Activated CD8-positive, alpha-beta T cell treated with anti-CD3 and anti-CD28 coated beads for 36 hours (primary cell): ENCODE data around the gene GMPPB. TPM values are rescaled to one million over a fixed set of nuclear protein-coding genes. Genes with fewer than 3 reads are reported as not detected.

ENCODE experiments used
- ATAC-seq: fragments of 200-7000 bp; cut with Tn5 transposase; one replicate; pipeline ENCODE4 v1.10.0; 2021; ENCODE audit warnings: mild to moderate bottlenecking, moderate library complexity
- CTCF ChIA-PET: fragments of 350-600 bp; sonication (Branson Sonifier 250); formaldehyde crosslinking; loops from one replicate; lab custom pipeline; 2021; ENCODE audit warnings: antibody characterized with exemption; lab: Charles Lee
- POLR2A ChIA-PET: fragments of 350-600 bp; sonication (Branson Sonifier 250); formaldehyde crosslinking; loops from one replicate; lab custom pipeline; 2021; ENCODE audit warnings: antibody characterized with exemption; lab: Charles Lee
- DNase-seq: peaks from one replicate; pipeline ENCODE4 v3.0.0-alpha.2; 2020
- H3K27ac Mint-ChIP-seq: one replicate; pipeline ENCODE4 v1.8.0; 2021; ENCODE audit warnings: mild to moderate bottlenecking, mixed read lengths
- H3K27me3 Mint-ChIP-seq: one replicate; pipeline ENCODE4 v1.8.0; 2021; ENCODE audit warnings: mixed read lengths
- H3K36me3 Mint-ChIP-seq: one replicate; pipeline ENCODE4 v1.8.0; 2021; ENCODE audit warnings: low read depth, mixed read lengths
- H3K4me1 Mint-ChIP-seq: one replicate; pipeline ENCODE4 v1.8.0; 2021; ENCODE audit warnings: low read depth, mixed read lengths
- H3K4me3 Mint-ChIP-seq: one replicate; pipeline ENCODE4 v1.8.0; 2021; ENCODE audit warnings: mild to moderate bottlenecking, moderate library complexity, mixed read lengths
- H3K9me3 Mint-ChIP-seq: one replicate; pipeline ENCODE4 v1.8.0; 2021; ENCODE audit warnings: mixed read lengths
- CTCF ChIP-seq: fragments of 200-600 bp; IDR thresholded peaks from one replicate; pipeline ENCODE4 v1.8.0; 2022; ENCODE audit warnings: antibody characterized with exemption, mild to moderate bottlenecking
- intact Hi-C: fragments of 100-400 bp; cut with micrococcal nuclease; formaldehyde crosslinking; loops from one replicate; pipeline ENCODE4 v1.10.0; 2022
- total RNA-seq, 2 experiments: library from RNA; stranded (reverse); gene quantifications; one replicate each; pipeline ENCODE4 v1.2.3, GENCODE V29; 2021

The GMPPB gene
- total RNA-seq, 2 experiments from 2014 or later: 34.7 to 35.2 TPM

- Mint-ChIP-seq H3K4me1 (peaks cover 36% of the 10 kb centered on the region), H3K27ac (peak overlapping the region; percentile 98), H3K9me3 (no peaks in the 10 kb centered on the region), H3K4me3 (peak overlapping the region; percentile 95), H3K27me3 (no peaks in the 10 kb centered on the region), H3K36me3 (peaks cover 22% of the 10 kb centered on the region)
- peak; percentile 52 for DNase-seq
- intact Hi-C loops: no loop called here
- ChIA-PET CTCF (interaction anchor here (1.0 kb wide), 1 partner anchor 29 kb away, joined by 4 read pairs; no protein-coding TSS in a partner anchor), POLR2A (interaction anchor here (1.3 to 4.6 kb wide), 2 partner anchors 24 to 135 kb away, joined by 3 to 37 read pairs; no protein-coding TSS in a partner anchor)
- ATAC-seq: peak; percentile 4
- no peak for TF ChIP-seq CTCF
Measured at GRCh38 chr3:49674497-49674983, 49.2 kb downstream of the GMPPB start.

DNA sequence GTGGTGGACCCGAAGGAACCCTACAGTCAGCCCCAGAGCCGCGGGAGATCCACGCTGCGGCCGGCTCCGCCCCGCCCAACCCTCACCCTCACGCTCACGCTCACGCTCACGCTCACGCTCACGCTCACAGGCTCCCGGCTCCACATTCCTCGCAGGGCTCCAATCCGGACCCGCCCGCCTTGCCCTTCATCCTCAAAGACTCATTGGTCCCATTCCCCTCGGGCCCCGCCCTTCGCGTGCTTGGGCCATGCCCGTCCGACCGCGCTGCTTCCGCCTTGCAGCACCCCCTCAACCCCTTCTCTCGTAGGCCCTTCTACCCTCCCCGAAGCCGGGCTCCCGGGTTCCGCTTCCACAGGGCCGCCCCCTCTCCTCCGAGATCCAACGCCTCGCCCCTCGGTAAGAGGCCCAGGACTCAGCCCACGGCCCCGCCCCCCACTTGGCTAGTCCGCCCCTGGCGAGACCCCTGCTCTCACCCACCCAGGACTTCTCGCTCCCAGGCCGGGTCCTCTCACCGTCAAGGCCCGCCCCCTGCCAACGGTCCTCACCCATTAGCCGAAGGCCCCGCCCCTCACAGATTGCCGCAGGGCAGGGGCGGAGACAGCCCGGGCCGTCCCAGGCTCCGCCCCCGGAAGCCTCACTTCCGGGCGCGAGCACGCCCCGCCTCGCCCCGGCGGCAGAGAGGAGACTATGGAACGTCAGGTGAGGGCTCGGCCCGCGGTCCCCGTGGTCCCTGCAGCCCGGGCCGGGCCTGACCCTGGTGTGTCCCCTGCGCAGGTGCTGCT lies 49.8 kb downstream of the GMPPB start, which contains the start of gene APEH:
Gene APEH (plus strand): TSS at position 637 of the 782 bp plus-strand sequence. CDS start 51 bp downstream, at position 688.
- ATAC-seq: peak; percentile 88
- peak within 1 kb of the TSS; percentile 98 for H3K27ac Mint-ChIP-seq
- H3K27me3 Mint-ChIP-seq: no peaks in the 10 kb centered on the region
- H3K36me3 Mint-ChIP-seq: peaks cover 22% of the 10 kb centered on the region
- POLR2A ChIA-PET: interaction anchor here (0.8 to 4.6 kb wide), 5 partner anchors 8 to 134 kb away, joined by 3 to 37 read pairs (median 3); partner anchors contain the start of gene GMPPB
- intact Hi-C loops: no loop called here
- peak; percentile 99 for DNase-seq
- CTCF ChIA-PET: interaction anchor here (1.1 to 3.3 kb wide), 4 partner anchors 107 to 165 kb away, joined by 3 to 185 read pairs (median 6); no protein-coding TSS in a partner anchor
- no peak for TF ChIP-seq CTCF
- H3K9me3 Mint-ChIP-seq: no peaks in the 10 kb centered on the region
- H3K4me1 Mint-ChIP-seq: peaks cover 36% of the 10 kb centered on the region
- H3K4me3 Mint-ChIP-seq: peak within 1 kb of the TSS; percentile 95

DNA sequence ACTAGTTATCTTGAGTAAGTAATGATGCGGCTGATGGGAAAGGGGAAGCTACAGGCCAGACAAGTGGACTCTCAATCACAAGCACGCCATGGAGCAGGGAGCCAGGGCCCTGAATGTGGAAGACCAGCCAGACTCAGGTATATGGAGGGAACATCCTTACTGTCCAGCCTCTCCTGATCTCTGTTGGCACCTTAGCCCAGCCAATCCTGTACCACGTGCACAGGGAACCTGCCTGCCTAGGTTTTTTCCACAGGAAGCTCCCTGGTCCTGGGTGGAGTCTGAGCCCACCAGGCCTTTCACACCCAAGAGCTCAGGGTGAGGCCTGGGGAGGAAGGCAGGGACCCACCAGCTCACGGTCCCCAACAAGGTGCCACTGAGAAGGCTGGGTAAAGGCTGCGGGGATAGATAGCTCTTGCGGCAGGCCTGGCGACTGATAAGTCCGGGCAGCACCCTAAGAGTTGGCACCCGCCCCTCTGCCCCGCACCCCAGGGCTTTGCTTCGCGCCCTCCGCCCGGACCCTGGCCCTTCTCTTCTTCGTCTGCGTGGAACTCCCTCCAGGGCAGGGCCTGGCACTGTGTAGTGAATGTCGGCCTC lies 50.5 kb downstream of the GMPPB start:
- TF ChIP-seq CTCF: no peak
- DNase-seq (no peak), ATAC-seq (peak; percentile 0)
- CTCF ChIA-PET: interaction anchor here (0.8 to 3.3 kb wide), 6 partner anchors 82 to 166 kb away, joined by 3 to 185 read pairs (median 4); no protein-coding TSS in a partner anchor
- H3K27ac Mint-ChIP-seq: peak overlapping the region; percentile 98
- intact Hi-C loops: no loop called here
- H3K9me3 Mint-ChIP-seq: no peaks in the 10 kb centered on the region
- peak overlapping the region; percentile 95 for H3K4me3 Mint-ChIP-seq
- POLR2A ChIA-PET: interaction anchor here (0.7 to 4.6 kb wide), 6 partner anchors 9 to 134 kb away, joined by 3 to 37 read pairs (median 4); partner anchors contain the start of gene GMPPB
- peaks cover 20% of the 10 kb centered on the region for H3K36me3 Mint-ChIP-seq
- H3K27me3 Mint-ChIP-seq: no peaks in the 10 kb centered on the region
- peaks cover 34% of the 10 kb centered on the region for H3K4me1 Mint-ChIP-seq

- H3K4me3 Mint-ChIP-seq: peak overlapping the region; percentile 95
- peak overlapping the region; percentile 41 for H3K27ac Mint-ChIP-seq
- CTCF ChIA-PET: interaction anchor here (0.7 to 3.3 kb wide), 36 partner anchors 11 to 523 kb away, joined by 3 to 185 read pairs (median 4); partner anchors contain the start of genes BSN, DAG1 and INKA1
- H3K4me1 Mint-ChIP-seq: peaks cover 30% of the 10 kb centered on the region
- H3K9me3 Mint-ChIP-seq: no peaks in the 10 kb centered on the region
- peak; percentile 85 for DNase-seq
- POLR2A ChIA-PET: interaction anchor here (0.9 to 4.6 kb wide), 5 partner anchors 11 to 201 kb away, joined by 3 to 37 read pairs (median 4); no protein-coding TSS in a partner anchor
- peak; percentile 5 for ATAC-seq
- H3K36me3 Mint-ChIP-seq: peaks cover 11% of the 10 kb centered on the region
- intact Hi-C loops: loop anchor here (1.0 kb wide), 1 partner anchor 131 kb away; no protein-coding TSS in a partner anchor
- no peaks in the 10 kb centered on the region for H3K27me3 Mint-ChIP-seq
- TF ChIP-seq CTCF: peak; percentile 87
Measured at GRCh38 chr3:49671291-49672288, 52.2 kb downstream of the GMPPB start.
